ENCODE results near the gene CFAP210.

The CFAP210 gene, protein sequence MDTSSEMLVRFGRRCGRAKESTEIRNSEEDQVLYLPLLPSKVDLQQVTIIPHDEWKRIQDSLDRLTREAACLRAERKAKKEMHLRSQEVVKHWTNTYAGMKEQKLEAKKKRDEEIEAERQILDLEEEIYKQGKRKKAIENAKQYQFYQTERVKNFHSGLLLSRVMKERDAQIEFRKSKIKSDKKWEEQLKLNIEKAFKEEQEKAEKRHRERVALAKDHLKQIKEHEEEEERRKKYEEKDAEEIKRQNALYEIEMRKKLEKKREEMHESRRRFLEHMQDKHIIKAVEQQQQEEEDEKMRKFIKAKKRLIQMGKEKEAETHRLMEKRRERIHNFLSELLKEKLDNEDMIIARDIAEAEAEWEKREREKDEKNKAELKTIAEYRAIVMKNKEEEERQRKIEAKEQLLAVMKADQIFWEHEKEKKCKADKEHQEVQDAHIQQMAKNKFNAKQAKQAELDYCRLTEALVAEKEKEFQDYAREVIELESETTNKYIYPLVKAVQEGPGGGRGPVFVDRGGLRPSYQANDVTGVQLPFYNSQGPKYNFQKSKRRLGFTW
- total RNA-seq: 0 to 7.5 (median 0.18) reads per million in 3 experiments

GRCh38 chr2:169694113-169694893 is at the start of gene CFAP210, which contains the start of gene PHOSPHO2:
TSS of gene CFAP210 (minus strand) at chr2:169694405. CDS start at chr2:169694327, 78 bp downstream.
TSS of gene PHOSPHO2 (plus strand) at chr2:169694469. CDS start at chr2:169700972, 6,503 bp downstream.
- DNase-seq: peak; percentile 99

- DNase-seq: no peak
Observed at GRCh38 chr2:169743549-169743948, 49.3 kb upstream of the CFAP210 start.

DNA sequence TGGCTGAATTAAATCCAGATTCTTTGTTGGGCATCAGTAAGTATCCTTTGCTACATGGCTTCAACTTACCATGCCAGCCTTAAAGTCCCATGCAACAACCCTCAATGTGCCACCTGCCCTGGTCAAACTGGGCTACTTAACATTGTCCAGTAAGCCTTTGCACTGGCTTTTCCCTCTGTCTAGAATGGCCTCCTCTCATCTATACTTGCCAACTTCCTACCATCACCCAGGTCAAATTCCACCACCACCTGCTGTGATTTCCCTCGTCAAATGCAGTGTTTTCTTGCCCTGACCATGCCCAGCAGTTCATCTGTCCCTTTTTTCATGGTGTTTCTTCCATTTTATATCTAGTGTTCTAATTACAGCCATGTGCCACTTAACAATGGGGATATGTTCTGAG is 45.1 kb upstream of the CFAP210 start:
- no peak for DNase-seq

DNA sequence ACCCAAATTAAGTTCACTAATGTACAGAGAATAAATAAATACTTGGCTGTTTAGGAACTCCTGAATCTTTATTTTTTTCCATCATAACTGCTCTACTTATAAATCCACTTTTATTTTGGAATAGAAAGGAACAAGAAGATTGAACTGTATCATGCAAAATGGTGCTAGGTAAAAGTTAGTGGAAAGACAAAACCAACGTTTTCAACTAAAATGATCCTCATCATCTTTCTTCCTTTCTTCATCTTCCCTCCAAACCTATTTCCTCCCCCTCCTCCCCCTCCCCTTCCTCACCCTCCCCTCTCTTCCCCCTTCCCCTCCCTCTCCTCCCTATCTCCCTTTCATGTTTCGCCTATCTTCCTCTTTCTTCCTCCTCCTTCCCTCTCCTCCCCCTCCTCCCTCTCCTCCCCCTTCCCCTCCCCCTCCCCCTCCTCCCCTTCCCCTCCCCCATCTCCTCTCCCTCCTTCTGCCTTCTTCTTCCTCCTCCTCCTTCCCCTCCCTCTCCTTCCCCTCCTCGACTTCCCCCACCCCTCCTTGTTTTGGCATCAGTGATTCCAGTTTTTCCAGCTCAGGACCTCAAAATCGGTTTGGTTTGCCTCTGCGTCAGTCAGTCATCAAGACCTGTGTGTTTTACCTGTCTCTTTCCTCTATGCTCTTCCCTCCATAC is 44.5 kb upstream of the CFAP210 start:
- DNase-seq: no peak

DNA sequence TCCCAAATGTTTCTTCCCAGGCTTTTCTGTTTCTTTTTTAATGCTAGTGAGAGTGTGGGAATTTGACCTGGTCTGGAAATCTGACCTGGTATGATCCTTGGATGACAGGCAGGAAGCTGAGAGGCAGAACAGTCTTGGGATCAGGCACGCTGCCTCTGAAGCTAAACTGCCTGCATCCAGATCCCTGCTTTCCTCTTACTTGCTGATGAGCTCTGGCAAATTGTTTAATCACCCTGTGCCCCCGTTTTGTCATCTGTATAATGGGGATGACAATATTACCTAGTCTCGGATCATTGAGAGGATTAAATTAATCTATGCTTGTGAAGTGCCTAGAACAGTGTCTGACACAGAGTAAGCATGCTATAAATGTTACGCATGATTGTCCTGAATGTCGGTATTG is 42.7 kb upstream of the CFAP210 start:
- no peak for DNase-seq

- DNase-seq: no peak
Observed at GRCh38 chr2:169735623-169736022, 41.4 kb upstream of the CFAP210 start.

GRCh38 chr2:169734169-169734847 is 40.1 kb upstream of the CFAP210 start:
- no peak for DNase-seq

- no peak for DNase-seq
Observed at GRCh38 chr2:169732583-169733358, 38.6 kb upstream of the CFAP210 start.

DNA sequence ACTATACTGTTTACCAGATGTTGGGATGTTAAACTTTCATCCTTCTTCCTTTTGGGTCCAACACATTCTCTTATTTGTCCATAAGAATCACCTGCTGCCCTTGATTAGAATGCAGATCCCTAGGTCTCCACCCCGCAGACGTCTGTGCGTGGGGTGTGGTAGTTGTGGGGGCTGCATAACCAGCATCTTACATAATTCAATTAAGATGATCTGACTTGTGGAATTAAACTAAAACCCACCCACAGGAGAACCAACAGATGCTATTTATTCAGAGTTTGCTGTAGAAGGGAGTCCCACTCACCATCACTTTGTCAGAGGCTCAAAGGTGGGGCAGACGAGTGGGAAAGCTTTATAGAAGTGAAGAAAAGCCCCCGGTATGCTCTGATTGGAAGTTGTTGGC is 37.9 kb upstream of the CFAP210 start:
- DNase-seq: no peak

DNA sequence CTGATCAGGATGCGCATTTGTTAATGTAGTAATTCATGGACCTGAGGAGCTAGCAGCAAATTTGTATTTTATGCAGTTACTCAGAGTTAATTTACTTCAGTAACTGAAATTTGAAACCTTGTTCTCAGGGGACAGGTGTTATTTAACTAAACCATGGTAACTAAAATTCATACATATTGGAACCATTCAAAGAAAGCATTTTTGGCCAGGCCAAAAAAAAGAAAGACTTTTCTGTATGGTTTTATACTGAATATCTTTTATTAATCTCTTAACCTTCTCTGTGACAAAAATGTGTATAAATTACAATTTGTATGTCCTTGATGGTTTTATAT is 35.0 kb upstream of the CFAP210 start:
- DNase-seq: no peak

GRCh38 chr2:169727065-169727464 is 32.9 kb upstream of the CFAP210 start:
- no peak for DNase-seq

GRCh38 chr2:169721016-169721415 is 26.8 kb upstream of the CFAP210 start:
- DNase-seq: no peak

GRCh38 chr2:169718930-169719504 is 24.8 kb upstream of the CFAP210 start:
- DNase-seq: no peak

- no peak for DNase-seq
Observed at GRCh38 chr2:169717691-169718063, 23.5 kb upstream of the CFAP210 start.

GRCh38 chr2:169716938-169717690 is 22.9 kb upstream of the CFAP210 start:
- DNase-seq: no peak

- DNase-seq: no peak
Observed at GRCh38 chr2:169716238-169716886, 22.2 kb upstream of the CFAP210 start.

DNA sequence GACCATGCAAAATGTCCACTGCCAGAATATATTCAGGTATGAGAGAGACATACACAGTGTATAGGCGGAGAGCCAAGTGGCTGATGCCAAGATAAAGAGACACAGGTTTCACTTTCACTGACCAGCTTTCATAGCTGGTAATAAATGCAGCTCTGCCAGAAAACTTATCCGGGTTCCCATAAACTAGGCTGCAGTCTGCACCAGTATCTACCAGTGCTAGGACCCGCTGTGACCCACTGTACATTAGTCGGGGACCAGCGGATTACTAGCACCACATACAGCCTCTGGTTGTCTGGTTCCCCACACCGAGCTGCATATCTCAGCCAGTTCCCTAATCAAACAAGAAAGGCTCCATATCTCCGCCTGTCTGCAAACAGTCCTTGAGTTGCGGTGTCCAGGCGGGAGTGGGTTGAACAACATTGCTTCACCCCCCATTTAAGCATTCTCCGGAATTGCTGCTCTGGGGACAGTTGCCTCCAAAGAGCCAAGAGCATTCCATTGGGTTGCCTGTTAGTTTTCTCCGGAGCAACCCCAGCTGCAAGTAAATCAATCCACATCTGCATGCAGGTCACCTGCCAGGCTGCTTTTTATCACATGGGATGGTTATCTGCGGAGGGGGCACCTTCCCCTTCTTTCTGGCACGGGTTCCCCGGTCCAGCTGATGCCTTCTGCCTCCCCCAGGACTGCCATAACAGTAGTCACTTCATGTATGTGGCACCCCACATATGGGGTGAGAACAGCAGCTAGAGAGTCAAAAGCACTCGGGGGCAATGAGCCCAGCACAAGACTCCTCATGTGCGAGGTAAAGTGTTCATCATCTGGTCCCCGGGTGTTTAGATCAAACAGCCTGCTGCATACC is 21.4 kb upstream of the CFAP210 start:
- DNase-seq: no peak

GRCh38 chr2:169714699-169715098 is 20.5 kb upstream of the CFAP210 start:
- no peak for DNase-seq

GRCh38 chr2:169713331-169713730 is 19.1 kb upstream of the CFAP210 start:
- DNase-seq: no peak

Measured in central memory CD4-positive, alpha-beta T cell (primary cell).